ENCODE data around the gene NPAS3. TPM values are rescaled to one million over a fixed set of nuclear protein-coding genes. Genes with fewer than 3 reads are reported as not detected.

NPAS3 gene
- total and polyA plus RNA-seq, 7 donors, result 0.04 to 1.5 (median 0.39) TPM

GRCh38 chr14:33287189-33287588 is 348.5 kb downstream of the NPAS3 start:
- Histone ChIP-seq H3K27me3 (ENCODE audit: insufficient read depth in 3 of 3, low read length in 2 of 3) (no peaks in the 10 kb centered on the region), H3K27ac (no peak overlapping the region), H3K36me3 (ENCODE audit: insufficient read depth in 1 of 2, low read depth in 1 of 2) (no peaks in the 10 kb centered on the region), H3K4me3 (no peak overlapping the region), H3K4me1 (peaks cover 1% of the 10 kb centered on the region), H3K9me3 (no peaks in the 10 kb centered on the region)
- ATAC-seq, result no peak
- no peak for TF ChIP-seq CTCF (IDR thresholded peaks at IDR 0.05)
- 29 to 37% (median 31%) methylated on average over 6 of the region's 6 CpGs for WGBS, 3 donors
- DNase-seq, result no peak
- intact Hi-C loops (cut with DNase I), result no loop called here

- DNase-seq (no peak), ATAC-seq (no peak)
- H3K27ac ChIP-seq, result no peak overlapping the region
- WGBS, 3 donors, result 40 to 41% (median 40%) methylated on average over 4 of the region's 4 CpGs
- intact Hi-C loops (cut with DNase I), result no loop called here
- no peak overlapping the region for H3K4me3 ChIP-seq
- H3K4me1 ChIP-seq, result no peaks in the 10 kb centered on the region
- TF ChIP-seq CTCF (IDR thresholded peaks at IDR 0.05), result no peak
- H3K9me3 ChIP-seq, result no peaks in the 10 kb centered on the region
- no peaks in the 10 kb centered on the region for H3K27me3 ChIP-seq (ENCODE audit: insufficient read depth in 3 of 3, low read length in 2 of 3)
- no peaks in the 10 kb centered on the region for H3K36me3 ChIP-seq (ENCODE audit: insufficient read depth in 1 of 2, low read depth in 1 of 2)
These were observed 352.0 kb downstream of the NPAS3 start for GRCh38 chr14:33290641-33291040.

- Histone ChIP-seq H3K4me3 (no peak overlapping the region), H3K27ac (no peak overlapping the region), H3K27me3 (ENCODE audit: insufficient read depth in 3 of 3, low read length in 2 of 3) (no peaks in the 10 kb centered on the region), H3K4me1 (no peaks in the 10 kb centered on the region), H3K36me3 (ENCODE audit: insufficient read depth in 1 of 2, low read depth in 1 of 2) (no peaks in the 10 kb centered on the region), H3K9me3 (no peaks in the 10 kb centered on the region)
- 90 to 99% (median 97%) methylated on average over 8 of the region's 8 CpGs for WGBS, 3 donors
- no peak for DNase-seq
- ATAC-seq, result no peak
- intact Hi-C loops (cut with DNase I), result no loop called here
- TF ChIP-seq CTCF (IDR thresholded peaks at IDR 0.05), result no peak
These were observed 352.9 kb downstream of the NPAS3 start for GRCh38 chr14:33291529-33292104.

GRCh38 chr14:33294419-33294818 is 355.7 kb downstream of the NPAS3 start:
- 95 to 96% (median 96%) methylated on average over 2 of the region's 2 CpGs for WGBS, 3 donors
- Histone ChIP-seq H3K4me3 (no peak overlapping the region), H3K27me3 (ENCODE audit: insufficient read depth in 3 of 3, low read length in 2 of 3) (no peaks in the 10 kb centered on the region), H3K4me1 (no peaks in the 10 kb centered on the region), H3K27ac (no peak overlapping the region), H3K36me3 (ENCODE audit: insufficient read depth in 1 of 2, low read depth in 1 of 2) (no peaks in the 10 kb centered on the region), H3K9me3 (no peaks in the 10 kb centered on the region)
- DNase-seq, result no peak
- no peak for ATAC-seq
- intact Hi-C loops (cut with DNase I), result no loop called here
- no peak for TF ChIP-seq CTCF (IDR thresholded peaks at IDR 0.05)

GRCh38 chr14:33297565-33297964 is 358.9 kb downstream of the NPAS3 start:
- intact Hi-C loops (cut with DNase I), result no loop called here

More at GRCh38 chr14:33297565-33297964, 358.9 kb downstream of the NPAS3 start:
- no peaks in the 10 kb centered on the region for H3K36me3 ChIP-seq (ENCODE audit: insufficient read depth in 1 of 2, low read depth in 1 of 2)
- H3K4me3 ChIP-seq, result no peak overlapping the region
- no peaks in the 10 kb centered on the region for H3K4me1 ChIP-seq
- no peak overlapping the region for H3K27ac ChIP-seq
- ATAC-seq (no peak), DNase-seq (no peak)
- 46 to 63% (median 58%) methylated on average over 4 of the region's 4 CpGs for WGBS, 3 donors
- H3K9me3 ChIP-seq, result no peaks in the 10 kb centered on the region
- no peaks in the 10 kb centered on the region for H3K27me3 ChIP-seq (ENCODE audit: insufficient read depth in 3 of 3, low read length in 2 of 3)
- no peak for TF ChIP-seq CTCF (IDR thresholded peaks at IDR 0.05)

All from psoas muscle (tissue), 8 donors.